HG03571 (cell line): ENCODE measurements around the gene TBL1X.
"Not testable (repeated sequence)": the region's sequence is repeated elsewhere in the genome, so short reads cannot be mapped to it uniquely, and the experiment has no call there.

Source experiments
- ATAC-seq: cut with Tn5 transposase; IDR thresholded peaks from one replicate; pipeline ENCODE4 v1.9.1; 2021; ENCODE audit not compliant: unreplicated experiment

TBL1X gene

GRCh38 chrX:9458516-9459078, 6.3 kb upstream of the TBL1X start:
- ATAC-seq, result no peak

DNA sequence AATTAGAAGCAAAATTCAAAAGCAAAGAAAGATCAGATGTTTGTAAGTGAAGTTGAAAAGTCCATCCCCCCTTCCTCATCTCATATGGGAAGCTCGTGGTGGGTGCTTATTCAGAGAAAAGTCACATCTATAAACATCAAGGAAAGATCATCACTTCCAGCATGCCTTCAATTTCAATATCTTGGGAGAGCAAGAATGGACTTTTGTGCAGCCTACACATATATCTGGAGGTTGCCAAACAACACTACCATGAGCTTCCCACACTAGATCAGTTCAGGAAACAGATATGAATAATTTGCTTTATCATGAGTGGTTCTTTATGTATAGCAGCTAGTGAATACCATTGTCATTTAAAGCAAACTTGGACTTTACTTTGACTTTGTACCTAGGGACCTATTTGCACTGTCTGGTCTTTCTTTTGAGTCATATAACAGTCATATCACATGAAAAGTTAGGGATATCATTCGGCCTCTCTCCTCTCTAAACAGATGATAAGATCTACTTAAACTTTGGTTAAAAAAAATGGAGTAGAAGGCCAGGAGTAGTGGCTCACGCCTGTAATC, 5.6 kb upstream of the TBL1X start:
- no peak for ATAC-seq

DNA sequence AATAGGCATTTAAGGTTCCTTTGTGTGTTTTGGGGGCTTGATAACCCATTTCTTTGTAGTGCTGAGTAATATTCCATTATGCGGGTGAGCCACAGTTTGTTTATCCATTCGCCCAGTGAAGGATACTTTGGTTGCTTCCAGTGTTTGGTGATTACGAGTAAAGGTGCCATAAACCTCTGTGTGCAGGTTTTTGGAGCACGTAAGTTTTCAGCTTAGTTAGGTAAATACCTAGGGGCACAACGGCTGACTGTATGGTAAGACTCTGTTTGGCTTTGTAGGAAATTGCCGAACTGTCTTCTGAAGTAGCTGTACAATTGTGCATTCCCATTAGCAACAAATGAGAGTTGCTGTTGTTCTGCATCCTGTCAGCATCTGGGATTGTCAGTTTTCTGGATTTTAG, 3.8 kb upstream of the TBL1X start:
- ATAC-seq, result no peak

DNA sequence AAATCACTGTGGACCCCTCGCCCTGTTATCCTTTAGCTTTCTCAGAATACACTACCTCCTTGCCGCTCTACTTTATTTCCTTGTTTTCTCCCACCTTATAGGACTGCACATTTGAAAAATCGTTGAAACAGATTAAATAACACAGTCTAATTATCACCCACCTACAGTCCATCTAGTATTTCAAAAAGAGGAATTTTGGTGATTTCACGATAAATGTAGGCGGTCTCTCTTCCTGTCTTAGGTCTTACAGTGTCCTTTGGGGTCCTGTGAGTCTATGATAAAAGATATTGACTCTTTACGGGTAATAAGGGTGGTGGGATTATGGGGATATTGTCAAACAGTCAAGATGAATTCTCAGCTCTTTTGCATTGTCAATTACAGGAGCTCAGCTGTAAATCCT, 2.4 kb upstream of the TBL1X start:
- no peak for ATAC-seq

DNA sequence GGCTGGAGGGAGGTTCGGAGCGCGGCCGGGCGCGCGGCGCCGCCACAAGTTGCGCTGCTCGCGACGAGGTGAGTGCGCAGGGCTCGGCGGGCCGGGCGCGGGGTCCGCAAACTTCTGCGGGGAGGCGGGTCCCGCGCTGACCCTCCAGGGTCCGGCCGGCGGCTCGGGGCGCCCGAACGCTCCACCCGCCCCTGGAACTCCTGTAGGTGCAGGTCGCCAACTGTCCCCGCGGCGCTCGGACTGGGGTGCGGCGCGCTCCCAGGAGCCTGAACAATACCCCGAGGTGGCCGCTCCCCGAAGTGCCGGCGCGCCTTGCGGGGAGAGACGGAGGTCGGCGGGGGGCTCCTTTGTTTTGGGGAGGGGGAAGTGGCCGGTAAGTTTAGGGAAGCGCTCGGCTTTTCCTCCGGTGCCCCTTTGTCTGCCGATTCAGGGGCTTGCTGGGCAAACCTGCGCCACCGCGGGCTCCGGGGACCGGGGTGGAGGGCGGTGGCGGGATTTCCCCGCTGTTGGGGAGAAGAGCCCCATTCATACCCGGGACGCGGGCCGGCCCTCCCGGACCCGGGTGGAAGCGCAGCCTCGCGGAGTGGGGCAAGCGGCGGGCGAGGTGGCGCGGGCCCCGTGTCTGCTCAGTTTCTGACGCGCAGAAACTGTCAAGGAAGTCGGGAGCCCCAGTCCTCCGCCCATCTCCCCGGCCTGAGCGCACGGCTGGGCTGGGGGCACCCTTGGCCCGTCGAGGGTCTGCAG, 694 bp downstream of the TBL1X start:
- ATAC-seq, result peak; percentile 26

GRCh38 chrX:9466124-9466495, 1.3 kb downstream of the TBL1X start:
- no peak for ATAC-seq

- no peak for ATAC-seq
Observed at GRCh38 chrX:9466736-9467135, 1.9 kb downstream of the TBL1X start.

GRCh38 chrX:9467146-9467545, 2.3 kb downstream of the TBL1X start:
- ATAC-seq, result no peak

DNA sequence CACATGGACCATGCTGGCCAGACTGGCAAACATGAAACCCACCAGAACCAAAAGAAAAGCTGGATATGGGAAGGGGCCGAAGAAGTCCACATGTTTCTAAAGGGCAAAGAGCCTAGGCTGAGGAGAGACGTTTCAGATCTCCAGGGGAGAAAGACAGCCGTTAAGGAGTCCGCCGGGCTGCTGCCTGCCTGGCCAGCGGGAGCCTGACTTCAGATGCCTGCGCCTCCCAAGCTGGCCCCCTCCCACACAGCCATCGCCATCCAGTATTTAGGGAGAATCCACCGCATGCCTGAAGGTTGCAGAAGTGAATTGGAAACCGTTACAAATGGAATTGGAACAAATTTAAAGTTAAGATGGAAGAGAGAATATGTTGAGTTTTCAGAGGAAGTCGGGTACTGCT, 2.9 kb downstream of the TBL1X start:
- ATAC-seq, result no peak

GRCh38 chrX:9471571-9471985, 6.7 kb downstream of the TBL1X start:
- ATAC-seq, result no peak

DNA sequence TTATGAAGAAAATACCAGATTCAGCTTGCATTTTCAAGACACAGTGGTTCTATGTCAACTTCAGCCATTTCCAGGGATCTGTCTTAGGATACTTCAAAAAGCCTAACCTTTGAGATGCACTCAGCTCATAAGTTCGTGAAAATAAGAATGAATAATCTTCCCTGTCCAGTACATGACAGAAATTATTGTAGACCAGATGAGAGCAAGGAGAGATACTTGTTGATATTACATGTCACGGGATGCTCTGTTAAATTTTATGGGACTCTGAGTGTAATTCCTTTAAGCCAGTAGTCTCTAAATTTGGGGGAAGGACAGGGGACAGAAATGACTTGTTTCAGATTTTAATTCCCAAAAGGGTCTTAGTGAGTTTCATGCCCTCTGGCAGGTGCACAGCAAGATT, 8.8 kb downstream of the TBL1X start:
- ATAC-seq, result no peak

DNA sequence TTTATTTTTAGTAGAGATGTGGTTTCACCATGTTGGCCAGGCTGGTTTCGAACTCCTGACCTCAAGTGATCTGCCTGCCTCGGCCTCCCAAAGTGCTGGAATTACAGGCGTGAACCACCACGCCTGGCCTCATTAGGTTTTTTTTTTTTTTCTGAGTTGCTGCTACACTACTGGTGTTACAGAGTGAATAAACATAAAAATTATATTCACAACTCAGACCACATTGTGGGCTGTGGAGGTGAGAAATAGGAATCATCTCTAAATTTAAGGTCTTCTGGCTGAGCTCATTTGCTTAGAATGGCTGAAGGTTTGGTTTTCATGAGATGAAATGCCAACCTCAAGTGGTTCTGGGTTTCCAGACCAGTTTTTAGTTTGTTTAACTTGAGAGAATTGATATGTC, 10.6 kb downstream of the TBL1X start:
- not testable (repeated sequence) for ATAC-seq

GRCh38 chrX:9475984-9476383, 11.1 kb downstream of the TBL1X start:
- ATAC-seq, result no peak

GRCh38 chrX:9476810-9477575, 12.1 kb downstream of the TBL1X start:
- ATAC-seq, result no peak

GRCh38 chrX:9482408-9482807, 17.6 kb downstream of the TBL1X start:
- no peak for ATAC-seq

DNA sequence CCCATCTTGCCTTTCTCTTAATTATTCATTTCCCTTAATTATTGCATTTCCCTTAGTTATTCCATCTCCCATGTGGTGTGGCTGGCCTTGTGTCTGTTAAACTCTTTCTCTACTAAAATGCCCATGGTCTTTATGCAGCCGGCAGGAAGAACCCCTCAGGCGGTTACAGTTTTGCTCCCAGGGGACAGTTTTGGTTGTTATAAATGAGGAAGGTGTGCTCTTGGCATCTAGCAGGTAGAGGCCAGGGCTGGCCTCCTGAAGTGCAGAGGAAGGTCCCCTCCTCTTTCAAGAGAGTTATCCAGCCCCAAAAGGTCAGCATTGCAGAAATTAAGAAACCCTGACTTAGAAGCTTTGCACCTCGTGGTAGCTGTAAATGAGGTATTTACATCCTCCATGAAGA, 18.0 kb downstream of the TBL1X start:
- ATAC-seq, result no peak

DNA sequence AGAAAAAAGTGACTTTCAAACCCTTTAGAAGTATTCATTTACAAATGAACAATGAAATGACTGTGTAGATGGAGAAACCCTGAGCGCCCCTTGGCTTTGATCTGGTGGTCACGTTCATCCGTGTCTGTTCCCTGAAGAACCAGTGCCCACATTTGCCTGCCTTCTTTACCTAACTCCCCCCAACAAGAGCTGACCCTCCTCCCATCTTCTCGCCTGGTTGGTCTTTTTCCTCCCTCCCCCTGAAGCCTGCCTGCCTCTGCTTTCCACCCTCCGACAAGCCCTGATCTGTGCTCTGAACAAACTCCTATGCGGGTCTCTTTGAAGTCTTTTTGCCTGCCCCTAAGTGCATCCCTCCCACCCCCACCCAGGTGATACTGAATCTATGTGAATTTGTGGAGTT, 18.5 kb downstream of the TBL1X start:
- no peak for ATAC-seq

DNA sequence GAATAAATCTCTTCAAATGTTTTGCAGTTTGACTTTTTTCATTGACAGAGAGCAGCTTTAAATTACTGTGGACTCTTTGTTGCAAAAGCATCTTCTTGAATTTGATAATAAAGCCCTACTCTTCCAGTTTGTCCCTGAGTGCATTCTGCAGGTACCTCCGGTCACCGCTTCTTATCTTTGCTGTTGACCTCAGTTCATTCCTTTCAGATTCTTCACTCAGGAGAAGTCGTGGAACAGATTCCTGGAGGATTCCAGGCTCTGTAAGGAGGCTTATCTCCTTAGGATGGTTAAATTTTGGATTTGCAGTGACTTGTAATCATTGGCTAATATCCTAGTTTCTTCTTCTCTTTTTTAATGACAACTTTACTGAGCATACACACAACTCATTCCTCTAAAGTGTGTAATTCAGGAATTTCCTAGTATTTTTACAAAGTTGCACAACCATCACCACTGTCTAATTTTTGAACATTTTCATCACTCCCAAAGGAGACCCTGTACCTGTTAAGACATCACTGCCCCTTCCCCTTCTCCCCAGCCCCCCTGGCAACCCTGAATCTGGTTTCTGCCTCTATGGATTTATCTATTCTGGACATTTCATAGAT, 22.0 kb downstream of the TBL1X start:
- no peak for ATAC-seq

- ATAC-seq, result no peak
Observed at GRCh38 chrX:9488586-9488985, 23.7 kb downstream of the TBL1X start.

DNA sequence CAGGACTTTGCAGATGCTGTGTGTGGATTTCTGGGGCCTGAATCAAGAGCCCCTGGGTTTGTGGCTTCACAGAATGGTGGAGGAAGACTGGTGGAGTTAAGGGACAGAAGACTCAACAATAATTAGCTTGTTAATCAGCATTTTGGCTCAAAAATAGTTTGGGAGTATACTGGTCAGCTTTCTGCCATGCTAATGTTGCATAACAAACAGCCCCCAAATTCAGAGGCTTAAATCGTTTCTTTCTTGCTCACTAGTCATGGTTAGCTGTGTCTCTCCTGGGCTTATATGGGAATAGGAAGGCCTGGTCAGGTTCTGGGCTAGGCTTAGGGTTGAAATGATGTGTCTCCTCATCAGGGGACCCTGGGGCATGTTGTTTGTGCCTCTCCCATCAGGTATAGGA, 24.4 kb downstream of the TBL1X start:
- ATAC-seq, result no peak

- ATAC-seq, result no peak
Observed at GRCh38 chrX:9492901-9493300, 28.0 kb downstream of the TBL1X start.

- ATAC-seq, result no peak
Observed at GRCh38 chrX:9493936-9494335, 29.1 kb downstream of the TBL1X start.
